ENCODE measurements around the gene URGCP. TPM values are rescaled to one million over a fixed set of nuclear protein-coding genes. Genes with fewer than 3 reads are reported as not detected.

The URGCP gene
- total RNA-seq, 1 donor, result 38.9 TPM

DNA sequence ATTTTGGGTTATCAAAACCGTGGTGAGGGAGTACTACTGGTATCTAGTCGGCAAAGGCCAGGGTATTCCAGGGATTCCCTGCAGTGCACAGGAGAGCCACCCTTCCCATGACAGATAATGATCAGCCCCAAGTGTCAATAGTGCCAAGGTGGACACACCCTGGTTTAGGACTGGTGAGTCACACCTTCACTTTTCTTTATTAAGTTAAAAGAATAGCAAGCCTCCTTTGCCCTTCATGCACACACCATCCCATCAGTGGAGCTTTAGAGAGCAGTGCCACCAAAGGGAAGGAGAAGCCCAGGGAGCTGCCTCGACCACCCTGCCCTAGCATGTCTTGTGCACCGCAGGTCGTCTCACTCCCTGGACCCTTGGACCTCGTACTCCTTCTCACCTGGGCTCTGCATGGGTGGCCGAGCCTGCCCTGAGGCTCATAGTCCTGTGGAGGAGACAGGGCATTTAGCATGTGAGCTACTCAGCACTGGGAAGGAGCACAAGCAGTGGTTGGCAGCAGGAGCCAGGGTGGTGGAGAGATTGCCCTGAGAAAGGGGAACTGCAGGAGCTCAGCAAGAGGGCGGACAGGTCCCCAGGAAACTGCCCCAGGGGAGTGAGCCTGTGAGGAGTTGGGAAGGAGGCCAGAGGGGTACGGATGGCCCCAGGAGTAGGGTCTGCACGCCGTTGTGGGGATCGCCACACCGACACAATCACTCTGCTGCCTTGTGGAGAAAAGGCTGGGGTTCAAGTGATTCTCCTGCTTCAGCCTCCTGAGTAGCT is 37.2 kb upstream of the URGCP start:
- TF ChIP-seq, protein P1, sequence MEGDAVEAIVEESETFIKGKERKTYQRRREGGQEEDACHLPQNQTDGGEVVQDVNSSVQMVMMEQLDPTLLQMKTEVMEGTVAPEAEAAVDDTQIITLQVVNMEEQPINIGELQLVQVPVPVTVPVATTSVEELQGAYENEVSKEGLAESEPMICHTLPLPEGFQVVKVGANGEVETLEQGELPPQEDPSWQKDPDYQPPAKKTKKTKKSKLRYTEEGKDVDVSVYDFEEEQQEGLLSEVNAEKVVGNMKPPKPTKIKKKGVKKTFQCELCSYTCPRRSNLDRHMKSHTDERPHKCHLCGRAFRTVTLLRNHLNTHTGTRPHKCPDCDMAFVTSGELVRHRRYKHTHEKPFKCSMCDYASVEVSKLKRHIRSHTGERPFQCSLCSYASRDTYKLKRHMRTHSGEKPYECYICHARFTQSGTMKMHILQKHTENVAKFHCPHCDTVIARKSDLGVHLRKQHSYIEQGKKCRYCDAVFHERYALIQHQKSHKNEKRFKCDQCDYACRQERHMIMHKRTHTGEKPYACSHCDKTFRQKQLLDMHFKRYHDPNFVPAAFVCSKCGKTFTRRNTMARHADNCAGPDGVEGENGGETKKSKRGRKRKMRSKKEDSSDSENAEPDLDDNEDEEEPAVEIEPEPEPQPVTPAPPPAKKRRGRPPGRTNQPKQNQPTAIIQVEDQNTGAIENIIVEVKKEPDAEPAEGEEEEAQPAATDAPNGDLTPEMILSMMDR (IDR thresholded peaks at IDR 0.05; ENCODE audit: insufficient read depth, low read depth, low read length), result no peak
- no peak overlapping the region for H3K4me3 ChIP-seq (ENCODE audit: low read depth, low read length)
- no peak for DNase-seq (ENCODE audit: low read depth)

DNA sequence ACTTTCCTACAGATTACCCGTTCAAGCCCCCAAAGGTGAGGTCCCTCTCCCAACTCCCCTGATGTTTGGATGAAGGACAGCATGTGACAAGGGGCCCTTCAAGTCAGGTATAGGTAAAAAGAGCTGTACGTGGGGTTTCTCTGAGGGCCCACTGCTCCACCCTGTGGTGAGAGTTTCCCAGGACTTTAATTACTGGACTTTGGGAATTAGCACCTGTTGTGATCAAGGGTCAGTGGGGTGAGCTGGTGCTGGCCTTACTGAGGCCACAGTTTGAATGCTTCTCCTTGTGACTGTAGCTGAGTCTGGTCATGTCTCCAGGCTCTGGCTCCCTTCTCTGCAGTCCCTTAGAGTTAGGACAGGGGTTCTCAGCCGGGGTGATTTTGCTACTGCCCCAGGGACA is 36.6 kb upstream of the URGCP start:
- no peak overlapping the region for H3K4me3 ChIP-seq (ENCODE audit: low read depth, low read length)
- TF ChIP-seq, protein P1 (IDR thresholded peaks at IDR 0.05; ENCODE audit: insufficient read depth, low read depth, low read length), result peak; percentile 18
- no peak for DNase-seq (ENCODE audit: low read depth)

DNA sequence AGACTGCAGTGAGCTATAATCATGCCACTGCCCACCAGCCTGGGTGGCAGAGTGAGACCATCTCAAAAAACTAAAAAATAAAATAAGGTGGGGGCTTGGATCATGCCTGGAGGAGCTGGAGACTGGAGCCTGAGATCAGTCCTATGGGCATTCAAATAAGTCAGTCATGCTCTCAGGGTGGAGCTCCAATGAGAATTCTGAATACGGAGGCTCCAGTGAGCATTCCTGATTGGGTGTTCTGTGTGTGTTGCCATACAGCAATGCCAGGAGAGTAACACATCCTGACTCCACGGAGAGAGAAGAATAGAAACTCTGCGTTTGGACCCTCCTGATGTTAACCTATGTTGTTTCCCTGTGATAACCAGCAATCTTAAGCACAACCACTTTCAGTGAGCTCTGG is 35.9 kb upstream of the URGCP start:
- H3K4me3 ChIP-seq (ENCODE audit: low read depth, low read length), result no peak overlapping the region
- no peak for DNase-seq (ENCODE audit: low read depth)
- TF ChIP-seq, protein P1 (IDR thresholded peaks at IDR 0.05; ENCODE audit: insufficient read depth, low read depth, low read length), result no peak

DNA sequence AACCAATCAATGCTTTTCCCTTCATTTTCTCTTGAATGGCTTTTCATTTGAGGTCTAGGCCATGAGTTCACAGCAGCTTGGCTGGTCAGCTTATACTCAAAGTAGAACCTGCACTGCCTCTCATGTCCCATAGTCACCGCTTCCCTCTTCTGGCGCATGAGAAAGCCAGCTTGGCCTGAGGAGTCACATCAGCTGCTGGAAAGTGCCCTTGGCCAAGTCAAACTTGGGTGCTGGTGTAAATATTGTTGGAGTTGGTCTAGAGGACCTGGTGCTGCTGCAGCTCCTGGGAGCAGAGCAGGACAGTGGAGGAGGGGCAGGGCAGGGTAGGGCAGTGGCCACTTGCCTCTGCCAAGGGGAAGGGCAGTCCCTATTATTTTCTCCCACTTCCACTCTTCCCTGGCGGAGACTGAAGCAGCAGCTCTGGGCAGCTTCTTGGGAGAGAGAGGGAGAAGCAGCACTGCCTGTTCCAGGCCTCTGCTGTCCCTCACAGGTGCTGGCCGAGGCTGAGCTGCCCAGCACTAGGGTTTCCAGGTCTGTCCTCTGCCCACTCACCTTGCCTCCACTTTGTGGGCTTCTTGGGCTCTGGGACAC is 32.6 kb upstream of the URGCP start:
- no peak overlapping the region for H3K4me3 ChIP-seq (ENCODE audit: low read depth, low read length)
- TF ChIP-seq, protein P1 (IDR thresholded peaks at IDR 0.05; ENCODE audit: insufficient read depth, low read depth, low read length), result no peak
- DNase-seq (ENCODE audit: low read depth), result no peak

DNA sequence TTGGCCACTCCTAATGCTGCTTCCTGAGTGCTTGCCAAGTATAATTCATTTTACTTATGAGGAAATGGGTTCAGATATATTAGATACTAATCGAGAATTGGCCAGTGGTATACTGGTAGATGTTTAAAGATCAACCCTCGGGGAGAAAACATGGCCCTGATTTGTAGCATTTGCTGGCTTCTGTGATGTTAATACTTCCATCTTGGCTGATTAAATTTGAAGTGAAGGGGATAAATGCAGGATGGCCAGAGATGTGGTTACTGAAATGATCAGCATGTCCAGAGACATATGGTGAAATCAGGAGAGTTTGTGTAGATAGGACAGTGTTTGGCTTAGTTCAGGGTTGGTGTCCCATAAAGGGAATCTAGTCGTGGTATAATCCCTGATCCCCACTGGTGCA is 31.0 kb upstream of the URGCP start:
- no peak for DNase-seq (ENCODE audit: low read depth)
- H3K4me3 ChIP-seq (ENCODE audit: low read depth, low read length), result no peak overlapping the region
- TF ChIP-seq, protein P1 (IDR thresholded peaks at IDR 0.05; ENCODE audit: insufficient read depth, low read depth, low read length), result no peak

DNA sequence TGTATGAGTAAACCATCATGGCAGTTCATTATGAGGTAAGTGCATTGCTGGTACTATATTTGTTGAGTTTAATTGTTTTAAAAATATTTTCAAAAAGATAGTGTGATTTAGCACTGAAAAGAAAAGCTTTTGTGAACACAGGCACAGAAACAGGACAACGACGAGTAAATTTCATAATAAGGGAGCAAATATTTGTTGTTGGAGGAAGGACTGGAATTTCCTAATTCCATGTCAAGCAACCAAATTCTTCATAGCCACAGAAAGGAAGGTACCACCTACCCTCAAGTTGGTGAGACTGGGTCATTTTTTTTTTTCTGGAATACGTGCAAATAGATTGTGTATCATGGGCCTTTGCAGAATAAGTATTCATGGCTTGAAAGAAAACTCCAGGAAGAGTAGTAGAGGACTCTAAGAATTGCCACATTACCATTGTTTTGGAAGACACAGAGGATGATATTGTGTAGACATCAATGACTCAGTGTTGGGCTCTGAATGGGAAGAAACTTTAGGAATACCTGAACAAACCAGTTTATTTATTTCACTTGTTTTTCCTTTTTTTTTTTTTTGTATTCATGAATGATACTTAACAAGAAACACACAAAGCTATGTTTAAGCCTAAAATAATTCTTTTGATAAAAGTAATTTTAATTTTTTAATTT is 27.6 kb upstream of the URGCP start:
- no peak overlapping the region for H3K4me3 ChIP-seq (ENCODE audit: low read depth, low read length)
- no peak for DNase-seq (ENCODE audit: low read depth)
- TF ChIP-seq, protein P1 (IDR thresholded peaks at IDR 0.05; ENCODE audit: insufficient read depth, low read depth, low read length), result no peak
